Liver (tissue), 9 donors: ENCODE measurements around the gene ENOX2. TPM values are rescaled to one million over a fixed set of nuclear protein-coding genes. Genes with fewer than 3 reads are reported as not detected.
A peak's percentile ranks its signal among the peaks of the same experiment; 100 is the strongest.

Experiments
- DNase-seq: peaks from one replicate; pipeline ENCODE4 v3.0.0-alpha.2; 2017; ENCODE audit warnings: low spot score
- H3K27ac ChIP-seq, 2 donors: one replicate each; pipeline ENCODE4 v1.7.0; 2013; ENCODE audit warnings: inconsistent platforms in 2 of 2, low read length in 2 of 2, control low read depth in 1 of 2, low read depth in 1 of 2, mild to moderate bottlenecking in 1 of 2
- H3K27me3 ChIP-seq, 4 donors: one replicate each; pipeline versions ENCODE4 v1.6.1 to v1.7.0; 2013; ENCODE audit warnings: low read length in 3 of 4, inconsistent platforms in 1 of 4, mild to moderate bottlenecking in 1 of 4, moderate library complexity in 1 of 4; ENCODE audit not compliant: control insufficient read depth in 4 of 4, insufficient read depth in 4 of 4
- H3K36me3 ChIP-seq, 4 donors: one replicate each; pipeline versions ENCODE4 v1.6.1 to v1.7.0; 2013; ENCODE audit warnings: low read length in 3 of 4, mild to moderate bottlenecking in 3 of 4, low read depth in 1 of 4, moderate library complexity in 1 of 4; ENCODE audit not compliant: control insufficient read depth in 4 of 4, insufficient read depth in 3 of 4
- H3K4me1 ChIP-seq, 4 donors: one replicate each; pipeline versions ENCODE4 v1.6.1 to v1.7.0; 2013; ENCODE audit warnings: low read length in 3 of 4, mild to moderate bottlenecking in 3 of 4, moderate library complexity in 1 of 4; ENCODE audit not compliant: control insufficient read depth in 4 of 4, insufficient read depth in 4 of 4
- H3K4me3 ChIP-seq, 3 donors: one replicate each; pipeline versions ENCODE4 v1.6.1 to v1.7.0; 2013; ENCODE audit warnings: low read length in 3 of 3, control low read depth in 1 of 3, low read depth in 1 of 3, mild to moderate bottlenecking in 1 of 3
- H3K9ac ChIP-seq, 2 donors: one replicate each; pipeline ENCODE4 v1.7.0; 2013; ENCODE audit warnings: low read length in 2 of 2, mild to moderate bottlenecking in 2 of 2, moderate library complexity in 2 of 2, control low read depth in 1 of 2, low read depth in 1 of 2
- H3K9me3 ChIP-seq, 4 donors: one replicate each; pipeline versions ENCODE4 v1.6.1 to v1.7.0; 2013; ENCODE audit warnings: low read length in 3 of 4; ENCODE audit not compliant: control insufficient read depth in 4 of 4
- ATF3 ChIP-seq: IDR thresholded peaks from 2 replicates; pipeline ENCODE4 v1.6.1; 2016; ENCODE audit warnings: antibody characterized with exemption
- CTCF ChIP-seq: fragments of 150-350 bp; IDR thresholded peaks from 2 replicates; pipeline ENCODE4 v1.5.1; 2017; ENCODE audit warnings: improper control_type of control experiment, low read depth, low read length; ENCODE audit not compliant: missing input control
- EGR1 ChIP-seq, 2 donors: IDR thresholded peaks; 2 replicates each; pipeline ENCODE4 v1.6.1; 2016 to 2018; ENCODE audit warnings: antibody characterized with exemption in 2 of 2, low read depth in 2 of 2
- FOXA1 ChIP-seq: IDR thresholded peaks from 2 replicates; pipeline ENCODE4 v1.6.1; 2016; ENCODE audit warnings: antibody characterized with exemption
- FOXA2 ChIP-seq: IDR thresholded peaks from 2 replicates; pipeline ENCODE4 v1.6.1; 2016; ENCODE audit warnings: antibody characterized with exemption
- GABPA ChIP-seq, 2 donors: IDR thresholded peaks in 1 of 2; conservative IDR thresholded peaks in 1 of 2; 2 replicates each; pipeline ENCODE4 v1.6.1; 2016; ENCODE audit warnings: antibody characterized with exemption in 2 of 2, mild to moderate bottlenecking in 1 of 2, moderate library complexity in 1 of 2
- HNF4A ChIP-seq, 2 donors: conservative IDR thresholded peaks; 2 replicates each; pipeline ENCODE4 v1.6.1; 2016; ENCODE audit warnings: antibody characterized with exemption in 2 of 2, mild to moderate bottlenecking in 2 of 2
- HNF4G ChIP-seq: IDR thresholded peaks from 2 replicates; pipeline ENCODE4 v1.6.1; 2016; ENCODE audit warnings: antibody characterized with exemption
- JUND ChIP-seq, 2 donors: IDR thresholded peaks; 2 replicates each; pipeline ENCODE4 v1.6.1; 2016; ENCODE audit warnings: antibody characterized with exemption in 2 of 2
- MAX ChIP-seq: IDR thresholded peaks from 2 replicates; pipeline ENCODE4 v1.6.1; 2016; ENCODE audit warnings: antibody characterized with exemption
- NR2F2 ChIP-seq: IDR thresholded peaks from 2 replicates; pipeline ENCODE4 v1.6.1; 2016; ENCODE audit warnings: antibody characterized with exemption
- RAD21 ChIP-seq, 2 donors: IDR thresholded peaks; 2 replicates each; pipeline ENCODE4 v1.6.1; 2016; ENCODE audit warnings: antibody characterized with exemption in 2 of 2, mild to moderate bottlenecking in 2 of 2
- REST ChIP-seq: IDR thresholded peaks from 2 replicates; pipeline ENCODE4 v1.6.1; 2016; ENCODE audit warnings: antibody characterized with exemption, mild to moderate bottlenecking
- RXRA ChIP-seq, 2 donors: IDR thresholded peaks; 2 replicates each; pipeline ENCODE4 v1.6.1; 2017 to 2018; ENCODE audit warnings: antibody characterized with exemption in 2 of 2, mild to moderate bottlenecking in 1 of 2
- SP1 ChIP-seq: IDR thresholded peaks from 2 replicates; pipeline ENCODE4 v1.6.1; 2018; ENCODE audit warnings: antibody characterized with exemption, mild to moderate bottlenecking
- TAF1 ChIP-seq: conservative IDR thresholded peaks from 2 replicates; pipeline ENCODE4 v1.6.1; 2016; ENCODE audit warnings: antibody characterized with exemption, mild to moderate bottlenecking
- YY1 ChIP-seq: IDR thresholded peaks from 2 replicates; pipeline ENCODE4 v1.6.1; 2016; ENCODE audit warnings: antibody characterized with exemption, mild to moderate bottlenecking
- ZBTB33 ChIP-seq: IDR thresholded peaks from 2 replicates; pipeline ENCODE4 v1.6.1; 2016; ENCODE audit warnings: antibody characterized with exemption
- WGBS: extraction: QIAGEN DNeasy Blood & Tissue Kit; methylation state at CpG from one replicate; pipeline ENCODE4 v1.1.7; 2013; 5-methylcytosine and 5-hydroxymethylcytosine counted together
- polyA plus RNA-seq, 2 donors: library from polyadenylated mRNA; stranded (reverse) in 1 of 2; unstranded in 1 of 2; fragments of 200-250 nt in 1 of 2; fragments of >200 nt in 1 of 2; fragmentation: Nextera tagmentation in 1 of 2; extraction: Ambion mirVana in 1 of 2; gene quantifications; one replicate each; pipeline versions ENCODE4 v1.2.1 to v1.2.3, GENCODE V29; 2013 to 2015
- total RNA-seq, 2 donors: library from RNA; depleted of rRNA; stranded (reverse); fragments of >200 nt; gene quantifications; one replicate each; pipeline ENCODE4 v1.2.3, GENCODE V29; 2014
- donor health status: healthy.
- donor health status: healthy.
- donor health status: healthy.
- donor health status: healthy.
- donor health status: healthy.

The ENOX2 gene
- total and polyA plus RNA-seq, 4 donors, result 5.0 to 11.5 (median 6.5) TPM

- no peak for TF ChIP-seq JUND (IDR thresholded peaks at IDR 0.05)
- TF ChIP-seq RXRA (IDR thresholded peaks at IDR 0.05), result no peak
- no peak for TF ChIP-seq GABPA (IDR thresholded peaks at IDR 0.05 in 1 of 2, conservative IDR thresholded peaks at IDR 0.05 in 1 of 2)
- no peak for TF ChIP-seq ZBTB33
- H3K9me3 ChIP-seq, result no peaks in the 10 kb centered on the region
- WGBS, result 91% methylated on average over 4 of the region's 4 CpGs
These were observed 184.9 kb downstream of the ENOX2 start for GRCh38 chrX:130718137-130718536.

GRCh38 chrX:130716781-130717413 is 186.1 kb downstream of the ENOX2 start:
- H3K4me1 ChIP-seq, result peaks cover 0 to 17% (median 5%) of the 10 kb centered on the region in 4 donors
- no peak for DNase-seq
- WGBS, result 30% methylated on average over 2 of the region's 2 CpGs
- no peak overlapping the region for H3K9ac ChIP-seq
- H3K27ac ChIP-seq, result peak overlapping the region; percentile 14 to 80
- H3K36me3 ChIP-seq, result no peaks in the 10 kb centered on the region
- TF ChIP-seq CTCF, result no peak
- peak in 1 of 2 donors; percentile 17 for TF ChIP-seq EGR1 (IDR thresholded peaks at IDR 0.05; ENCODE audit: low read depth in 2 of 2)
- peak; percentile 13 for TF ChIP-seq REST
- peak; percentile 35 for TF ChIP-seq SP1
- no peak for TF ChIP-seq FOXA2
- TF ChIP-seq ATF3, result no peak
- TF ChIP-seq ZBTB33, result no peak
- peak in 1 of 2 donors; percentile 62 for TF ChIP-seq RXRA (IDR thresholded peaks at IDR 0.05)
- peak; percentile 61 for TF ChIP-seq MAX
- no peak for TF ChIP-seq YY1
- no peak for TF ChIP-seq NR2F2
- TF ChIP-seq HNF4G, result no peak
- no peak for TF ChIP-seq TAF1
- peak; percentile 32 to 33 for TF ChIP-seq RAD21 (IDR thresholded peaks at IDR 0.05)
- TF ChIP-seq HNF4A (conservative IDR thresholded peaks at IDR 0.05), result peak; percentile 44 to 59
- no peak for TF ChIP-seq GABPA (IDR thresholded peaks at IDR 0.05 in 1 of 2, conservative IDR thresholded peaks at IDR 0.05 in 1 of 2)
- peak in 1 of 2 donors; percentile 49 for TF ChIP-seq JUND (IDR thresholded peaks at IDR 0.05)
- no peak for TF ChIP-seq FOXA1
- H3K9me3 ChIP-seq, result no peaks in the 10 kb centered on the region
- peaks cover 0 to under 1% (median 0%) of the 10 kb centered on the region in 4 donors for H3K27me3 ChIP-seq
- H3K4me3 ChIP-seq, result no peak overlapping the region

More at GRCh38 chrX:130718137-130718536, 184.9 kb downstream of the ENOX2 start:
- no peak for DNase-seq
- Histone ChIP-seq H3K4me3 (no peak overlapping the region), H3K9ac (no peak overlapping the region), H3K4me1 (peaks cover 0 to 12% (median 3%) of the 10 kb centered on the region in 4 donors), H3K36me3 (no peaks in the 10 kb centered on the region), H3K27me3 (no peaks in the 10 kb centered on the region), H3K27ac (no peak overlapping the region)
